GM19452 (cell line): ENCODE data around the gene WDR64.

Source experiments
- ATAC-seq: cut with Tn5 transposase; IDR thresholded peaks from one replicate; pipeline ENCODE4 v1.9.1; 2021; ENCODE audit not compliant: unreplicated experiment

The WDR64 gene

DNA sequence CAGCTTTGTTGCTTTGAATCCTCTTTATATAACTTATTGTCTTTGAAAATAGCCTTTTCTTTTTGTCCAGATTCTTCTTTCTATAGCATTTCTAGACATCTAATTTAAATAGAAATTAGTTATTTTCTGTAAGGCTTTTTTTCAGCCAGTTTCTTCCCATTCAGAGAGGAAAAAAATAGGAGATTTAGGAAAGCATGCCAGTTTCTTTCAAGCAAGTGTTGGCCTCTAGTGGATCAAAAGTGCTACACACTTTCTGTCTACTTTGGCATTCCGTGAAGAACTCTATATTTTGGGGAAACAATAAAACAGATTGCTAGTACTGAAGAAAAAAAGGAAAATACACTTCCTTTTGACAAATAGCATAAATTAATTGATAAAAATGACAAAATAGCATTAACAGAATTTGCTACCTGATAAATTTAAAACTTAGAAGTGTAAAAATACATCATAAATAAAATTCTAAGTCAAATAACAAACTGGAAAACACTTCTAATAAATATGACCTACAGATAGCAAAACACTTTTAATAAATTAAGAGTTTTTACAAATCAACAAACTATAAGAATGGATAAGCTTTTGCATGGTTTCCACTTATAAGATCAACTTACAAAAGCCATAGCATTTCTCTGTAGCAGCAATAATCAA lies 182.8 kb downstream of the WDR64 start:
- no peak for ATAC-seq

DNA sequence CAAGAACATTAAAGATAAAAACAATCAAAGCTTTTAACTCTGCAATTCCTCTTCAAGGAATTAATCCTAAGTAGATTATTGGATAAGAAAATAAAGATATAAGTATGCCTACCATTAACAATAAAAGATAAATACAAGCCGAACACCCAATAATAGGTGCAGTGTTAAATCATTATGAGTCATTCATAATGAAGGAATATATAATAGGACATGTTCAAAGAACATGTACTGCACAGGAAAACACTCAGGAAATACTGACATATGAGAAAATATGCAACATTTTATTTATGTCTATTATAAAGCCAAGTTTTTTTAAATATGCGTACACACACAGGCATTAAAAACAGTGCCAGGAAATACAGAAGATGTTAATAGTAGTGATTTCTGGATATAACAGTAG lies 184.9 kb downstream of the WDR64 start:
- ATAC-seq, result no peak

DNA sequence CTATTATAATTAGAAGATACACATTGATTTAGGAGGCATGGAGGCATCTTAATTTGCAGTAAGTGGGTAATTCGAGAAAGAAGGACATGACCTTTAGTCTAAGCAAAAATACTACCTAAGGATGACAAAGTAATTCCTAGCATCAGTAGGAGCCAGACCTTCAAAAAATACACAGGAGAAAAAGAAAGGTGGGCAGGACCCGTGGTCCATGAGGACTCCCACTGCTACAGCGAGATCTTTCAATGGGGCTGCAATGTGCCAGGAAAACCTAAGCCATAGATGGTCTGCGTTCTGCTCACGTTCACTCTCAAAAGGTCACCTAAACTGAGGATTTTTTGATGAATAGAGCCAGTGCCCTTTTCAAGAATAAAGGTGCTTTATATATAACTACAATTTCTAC lies 185.3 kb downstream of the WDR64 start:
- no peak for ATAC-seq

DNA sequence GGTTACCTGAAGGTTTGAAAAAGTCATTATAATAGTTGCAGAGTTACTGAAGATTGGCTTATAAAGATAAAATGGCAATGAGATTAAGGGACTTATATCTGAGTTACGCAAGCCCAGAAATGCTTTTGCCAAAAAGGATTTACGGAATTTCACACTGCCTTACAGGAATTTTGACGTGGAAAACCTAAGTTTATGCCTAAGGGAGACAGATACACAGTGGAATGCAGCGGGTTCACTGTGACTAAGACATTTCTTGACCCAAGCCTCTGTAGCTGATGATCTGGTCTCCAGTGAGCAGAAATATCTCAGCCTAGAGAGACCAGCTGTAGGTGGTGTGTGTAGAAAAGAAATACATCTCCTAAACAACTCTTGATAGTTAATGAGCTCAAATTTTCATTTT lies 185.8 kb downstream of the WDR64 start:
- ATAC-seq, result no peak

DNA sequence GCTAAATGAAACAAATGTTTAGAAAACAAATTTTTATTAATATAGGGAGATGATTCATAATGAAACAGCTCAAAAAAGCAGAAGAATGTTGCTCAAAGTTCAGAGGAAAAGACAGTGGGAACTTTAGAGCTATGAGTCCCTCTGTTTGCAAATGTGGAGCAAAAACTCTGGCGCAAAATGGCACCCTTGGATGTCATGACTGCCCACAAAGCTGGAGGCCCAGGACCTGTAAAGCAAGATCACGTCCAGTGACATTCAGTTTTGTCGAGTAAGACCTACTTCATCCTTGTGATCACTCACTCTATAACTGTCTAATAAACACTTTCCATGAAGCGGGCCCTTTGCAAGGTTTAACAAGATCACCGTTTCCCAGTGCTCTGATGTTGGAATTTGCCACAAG lies 186.8 kb downstream of the WDR64 start:
- no peak for ATAC-seq

DNA sequence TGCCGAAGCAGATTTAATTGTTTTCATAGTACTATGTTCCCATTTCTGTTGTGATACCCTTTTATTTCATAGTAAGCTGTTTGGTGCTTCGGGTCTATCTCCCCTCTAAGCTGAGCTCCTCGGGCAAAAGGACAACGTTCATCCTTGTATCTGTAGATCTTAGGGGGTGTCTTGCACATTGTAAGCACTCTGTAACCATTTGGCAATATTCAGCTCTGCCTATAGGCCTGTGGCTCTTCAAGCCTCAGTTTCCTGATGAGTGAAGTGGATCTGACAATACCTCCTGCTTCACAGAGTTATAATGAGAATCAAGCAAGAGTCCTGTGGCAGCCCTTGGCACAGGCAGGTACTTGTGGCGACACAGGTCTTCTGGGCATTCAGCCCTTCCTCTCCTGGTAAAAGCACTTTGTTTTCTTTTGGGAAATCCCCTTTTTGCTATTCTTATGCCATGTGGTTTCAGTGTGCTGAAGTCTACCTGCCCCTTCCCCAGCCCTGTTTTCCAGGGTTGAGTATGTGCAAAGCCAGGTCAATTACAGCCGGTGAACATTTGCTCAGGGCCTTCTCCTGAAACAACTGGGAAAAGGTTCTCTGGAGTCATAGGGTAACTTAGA lies 187.4 kb downstream of the WDR64 start:
- ATAC-seq, result no peak

DNA sequence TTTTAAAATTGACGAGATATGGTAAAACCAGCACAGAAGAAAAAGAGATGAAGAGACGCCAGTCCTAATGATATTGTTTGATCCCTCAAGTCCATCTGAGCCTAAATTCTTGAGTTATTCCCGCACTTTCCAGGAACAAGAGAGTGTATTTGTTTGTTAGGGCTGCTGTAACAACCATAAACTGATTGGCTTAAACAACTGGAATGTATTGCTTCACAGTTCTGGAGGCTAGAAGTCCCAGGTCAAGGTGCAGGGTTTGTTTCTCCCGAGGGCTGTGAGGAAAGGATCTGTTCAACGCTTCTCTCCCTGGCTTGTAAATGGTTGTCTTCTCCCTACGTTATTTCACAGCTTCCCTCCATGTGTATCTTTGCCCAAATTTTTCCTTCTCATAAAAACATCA lies 188.1 kb downstream of the WDR64 start:
- no peak for ATAC-seq

DNA sequence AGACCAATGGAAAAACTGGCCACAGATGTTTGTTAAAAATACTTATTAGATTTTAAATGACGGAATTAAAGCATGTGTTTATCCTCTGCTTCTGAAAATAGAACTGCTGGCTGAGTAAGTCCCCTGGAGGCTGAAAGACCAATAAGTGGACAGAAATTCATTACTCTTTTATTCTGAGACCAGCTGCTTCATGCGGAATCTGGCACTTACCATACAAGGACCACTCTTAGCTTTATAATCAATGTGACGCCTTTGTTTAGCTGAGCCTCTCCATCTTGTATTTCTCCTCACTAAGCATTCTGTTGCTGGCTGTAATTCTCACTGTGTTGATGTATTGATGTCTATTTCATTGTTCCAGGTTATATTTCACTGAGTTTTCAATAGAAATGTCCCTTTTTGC lies 189.6 kb downstream of the WDR64 start:
- no peak for ATAC-seq

DNA sequence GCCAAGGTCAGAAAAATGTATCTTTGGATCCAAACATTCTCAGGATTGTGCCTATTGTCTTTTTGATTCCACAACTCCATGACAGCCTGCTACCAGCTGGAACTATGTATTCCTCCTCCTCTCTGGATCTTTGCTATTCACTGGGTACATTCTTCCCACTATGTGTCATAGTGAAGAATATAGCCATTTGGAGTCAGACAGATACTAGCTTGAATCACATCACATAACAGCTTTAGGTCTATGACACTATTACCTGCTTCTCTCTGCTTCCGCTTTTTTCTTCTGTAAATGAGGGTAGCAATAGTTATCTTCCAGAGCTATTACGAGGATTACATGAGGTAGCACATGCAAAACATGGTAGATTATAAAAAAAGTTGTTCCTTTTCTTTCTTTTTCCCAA lies 190.5 kb downstream of the WDR64 start:
- no peak for ATAC-seq

DNA sequence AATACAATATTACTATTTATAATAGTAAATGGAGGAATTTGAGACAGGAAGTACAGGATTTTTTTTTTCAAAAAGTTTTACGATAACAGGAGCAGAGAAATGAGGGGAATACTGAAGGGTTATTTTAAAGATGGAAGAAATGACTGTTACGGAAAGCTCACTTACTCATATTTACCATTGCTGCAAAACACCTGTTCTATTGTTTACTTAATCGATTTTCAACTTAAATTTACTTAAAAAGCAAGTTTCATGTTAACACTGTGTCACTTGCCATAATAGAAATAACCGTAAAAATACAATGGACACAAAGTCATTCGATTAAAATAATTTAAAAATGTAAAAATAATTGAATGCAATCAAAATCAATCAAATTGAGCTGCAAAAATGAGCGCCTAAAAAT lies 192.5 kb downstream of the WDR64 start:
- no peak for ATAC-seq

DNA sequence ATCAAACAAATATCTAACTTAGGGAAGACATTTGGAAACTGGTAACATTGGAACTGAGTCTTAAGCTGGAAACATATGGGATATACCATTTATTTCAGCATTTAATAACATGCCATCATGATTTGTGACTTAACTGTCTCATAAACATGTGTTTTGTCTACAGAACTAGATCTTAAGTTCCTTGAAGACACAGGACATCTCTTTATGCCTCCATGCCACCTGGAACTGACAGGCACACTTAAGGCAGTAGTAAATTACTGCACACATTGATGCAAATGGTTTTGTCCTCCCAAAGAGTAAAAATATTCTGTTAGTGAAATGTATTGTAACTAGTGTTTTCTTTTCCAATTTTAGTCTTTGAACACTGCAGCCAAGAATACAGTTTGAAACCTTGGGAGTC lies 194.3 kb downstream of the WDR64 start:
- ATAC-seq, result no peak

DNA sequence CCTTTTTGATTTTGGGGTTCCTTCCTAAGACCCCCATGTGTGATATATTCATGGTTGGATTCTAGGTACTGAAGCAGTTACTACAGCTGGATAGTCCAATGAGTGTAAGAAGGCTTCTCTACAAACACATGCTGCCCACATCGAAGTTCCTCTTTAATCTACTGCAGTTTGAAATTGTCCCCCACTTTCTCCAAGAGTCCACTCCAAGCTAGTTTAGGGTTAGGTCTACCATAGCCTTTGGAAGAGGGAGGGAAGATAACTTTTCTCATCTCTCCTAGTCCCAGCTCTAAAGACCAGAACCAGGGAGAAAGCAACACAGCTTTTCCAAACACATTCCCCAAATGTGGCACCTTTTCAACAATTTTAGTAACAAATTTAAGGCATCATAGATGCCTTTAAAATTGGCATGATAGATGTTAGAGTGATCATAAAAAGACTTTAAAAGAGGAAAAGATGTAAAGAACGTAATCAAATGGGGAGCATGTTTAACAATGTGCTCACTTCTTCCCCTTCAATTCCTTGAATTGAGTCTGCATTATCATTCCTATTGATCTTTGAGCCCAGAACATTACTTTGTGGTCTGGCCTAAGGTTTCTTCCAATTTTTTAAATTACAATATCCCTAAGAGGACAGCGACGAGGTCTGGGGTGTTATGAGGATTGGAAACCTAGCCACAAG lies 194.9 kb downstream of the WDR64 start:
- ATAC-seq, result no peak

DNA sequence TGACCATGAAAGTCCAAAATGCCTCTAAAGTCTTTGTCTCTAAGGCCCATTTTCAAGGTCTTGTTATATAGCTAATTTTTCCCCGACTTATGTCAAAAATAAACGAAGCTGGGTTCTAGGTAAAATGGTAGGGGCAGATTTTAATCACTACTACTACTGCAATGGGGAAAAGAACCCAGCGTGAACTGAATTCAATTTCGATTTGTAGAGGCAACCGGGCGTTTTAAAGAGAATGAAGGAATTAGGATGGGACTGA lies 195.4 kb downstream of the WDR64 start:
- ATAC-seq, result no peak

DNA sequence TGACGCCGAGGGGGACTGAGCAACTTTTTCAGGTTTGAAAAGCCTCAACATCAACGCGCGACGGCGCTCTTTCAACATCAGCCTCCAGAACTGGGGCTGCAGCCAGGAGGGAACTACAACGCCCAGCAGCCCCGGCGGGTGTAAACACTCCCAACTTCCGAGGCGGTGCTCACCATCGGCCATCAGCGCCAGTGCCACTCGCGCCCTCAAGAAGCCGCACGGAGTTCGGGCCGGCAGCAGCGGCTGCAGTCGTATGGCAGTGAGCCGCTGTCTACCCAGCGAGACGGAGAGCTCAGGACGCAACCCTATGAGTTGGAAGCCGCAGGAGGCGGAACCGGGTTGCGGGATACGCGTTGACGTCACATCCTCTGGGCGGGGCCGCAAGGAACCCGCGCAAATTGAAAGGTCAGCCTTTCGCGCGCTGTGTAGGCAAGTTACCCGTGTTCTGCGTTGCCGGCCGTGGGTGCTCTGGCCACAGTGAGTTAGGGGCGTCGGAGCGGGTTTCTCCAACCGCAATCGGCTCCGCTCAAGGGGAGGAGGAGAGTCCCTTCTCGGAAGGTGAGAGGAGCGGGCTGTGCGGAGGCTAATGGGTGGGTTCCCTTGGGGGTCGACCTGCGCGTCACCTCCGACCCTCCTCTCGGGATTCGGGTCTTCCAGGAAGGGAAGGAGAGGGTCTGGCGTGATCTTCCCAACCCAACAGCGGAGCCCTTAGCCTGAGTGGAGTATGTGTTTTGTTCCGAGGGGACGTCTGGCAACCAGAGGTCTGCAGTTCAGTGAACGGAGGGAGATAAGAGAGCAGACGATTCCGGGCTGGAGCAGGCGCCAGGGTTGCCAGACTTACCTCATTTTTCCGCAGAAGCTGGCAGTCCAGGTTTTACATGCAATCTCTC lies 196.0 kb downstream of the WDR64 start, which contains the start of gene EXO1:
EXO1 (plus strand) TSS at position 409 of the 890 bp plus-strand sequence. CDS start 2,222 bp downstream, outside the sequence.
- peak; percentile 97 for ATAC-seq

DNA sequence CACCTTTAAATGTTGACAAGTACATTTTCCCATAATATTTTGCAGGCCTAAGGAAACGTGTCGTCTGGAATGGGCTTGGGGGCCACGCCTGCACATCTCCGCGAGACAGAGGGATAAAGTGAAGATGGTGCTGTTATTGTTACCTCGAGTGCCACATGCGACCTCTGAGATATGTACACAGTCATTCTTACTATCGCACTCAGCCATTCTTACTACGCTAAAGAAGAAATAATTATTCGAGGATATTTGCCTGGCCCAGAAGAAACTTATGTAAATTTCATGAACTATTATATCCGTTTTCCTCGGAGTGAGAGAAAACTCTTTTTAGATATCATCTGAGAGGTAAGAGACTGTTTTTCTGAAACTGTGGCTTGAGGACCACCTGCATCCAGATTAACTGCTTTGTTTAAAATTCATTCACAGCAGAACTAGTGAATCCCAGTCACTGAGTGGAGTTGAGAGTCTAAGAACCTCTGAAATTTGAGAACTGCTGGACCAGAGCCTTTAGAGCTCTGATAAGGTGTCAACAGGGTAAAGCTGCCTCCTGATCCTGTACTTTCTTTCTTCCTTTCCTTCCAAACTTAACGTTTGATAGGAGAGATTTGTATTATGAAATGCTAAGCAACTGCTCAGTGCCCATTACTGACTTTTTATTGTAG lies 196.7 kb downstream of the WDR64 start:
- peak; percentile 5 for ATAC-seq

DNA sequence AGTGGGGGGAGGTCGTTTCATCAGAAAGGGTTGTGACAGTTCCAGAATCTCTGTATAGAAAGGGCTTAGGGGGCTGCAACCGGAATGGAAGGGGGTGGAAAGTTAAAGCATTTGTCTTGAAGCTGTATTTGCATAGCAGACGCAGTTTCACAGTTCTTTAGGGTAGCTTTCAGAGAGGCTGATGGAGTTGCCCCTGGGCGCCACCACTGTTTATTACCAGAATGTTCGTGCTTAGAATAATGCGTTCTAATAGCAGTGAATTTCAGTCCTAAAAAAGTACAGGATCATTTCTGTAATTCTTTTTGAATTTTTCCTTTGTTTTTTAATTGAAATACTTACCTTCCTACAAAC lies 197.2 kb downstream of the WDR64 start:
- no peak for ATAC-seq
